Measurements from ENCODE around the gene LRRC9. TPM values are rescaled to one million over a fixed set of nuclear protein-coding genes. Genes with fewer than 3 reads are reported as not detected.

LRRC9 gene
- total and polyA plus RNA-seq, 10 of the 15 experiments (the other 5 are each of a cell fraction or from before 2014, with no cell fraction given): not detected

- no peak for TF ChIP-seq BCL3 (IDR thresholded peaks at IDR 0.05; ENCODE audit: borderline replicate concordance, insufficient read depth, low read depth, low read length, poor library complexity, severe bottlenecking)
- 0 out of 2 replicates have a peak, but pooled peaks have one; percentile 26 for TF ChIP-seq TCF12 (IDR thresholded peaks at IDR 0.05; ENCODE audit: low read depth, low read length)
- TF ChIP-seq GABPA (IDR thresholded peaks at IDR 0.05; ENCODE audit: low read depth): no peak
- peak; percentile 41; the same call in 1 of the 2 replicates for TF ChIP-seq RB1 (IDR thresholded peaks at IDR 0.05; ENCODE audit: borderline replicate concordance)
- peak; percentile 39 for TF ChIP-seq SP1 (IDR thresholded peaks at IDR 0.05; ENCODE audit: low read depth, low read length)
- no peak for TF ChIP-seq ZBTB33 (IDR thresholded peaks at IDR 0.05)
- TF ChIP-seq SKIL (IDR thresholded peaks at IDR 0.05; ENCODE audit: low read depth, poor library complexity, severe bottlenecking): peak; percentile 12
- no peak for TF ChIP-seq ZZZ3 (IDR thresholded peaks at IDR 0.05; ENCODE audit: control insufficient read depth, insufficient read length, low read depth)
- peak; percentile 87 for TF ChIP-seq RUNX3 (IDR thresholded peaks at IDR 0.05; ENCODE audit: low read length)
- TF ChIP-seq POLR2AphosphoS5 (IDR thresholded peaks at IDR 0.05; ENCODE audit: low read length): peak; percentile 95
- no peak; the same call in 1 of the 2 replicates for TF ChIP-seq USF2 (IDR thresholded peaks at IDR 0.05; ENCODE audit: borderline replicate concordance, low read depth, low read length)
- peak; percentile 91 for TF ChIP-seq KLF5 (IDR thresholded peaks at IDR 0.05; ENCODE audit: partially characterized antibody)
- no peak for TF ChIP-seq HSF1 (IDR thresholded peaks at IDR 0.05; ENCODE audit: low read depth, low read length)
- peak; percentile 56; the same call in 1 of the 2 replicates for TF ChIP-seq RELB (IDR thresholded peaks at IDR 0.05; ENCODE audit: low read depth)
- TF ChIP-seq CBFB (IDR thresholded peaks at IDR 0.05; ENCODE audit: low read depth): no peak
- TF ChIP-seq MEF2B (IDR thresholded peaks at IDR 0.05; ENCODE audit: partially characterized antibody, poor library complexity, severe bottlenecking): peak; percentile 82
These were observed 171.9 kb downstream of the LRRC9 start, which contains the start of gene PCNX4 (continued) for GRCh38 chr14:60091550-60092525.
